Lower lobe of right lung (tissue), 2 donors: ENCODE results near the gene TST. TPM values are rescaled to one million over a fixed set of nuclear protein-coding genes. Genes with fewer than 3 reads are reported as not detected.
A peak's percentile ranks its signal among the peaks of the same experiment; 100 is the strongest.

Experiments
- ATAC-seq, 2 donors: fragments of 200-7000 bp; cut with Tn5 transposase; one replicate each; pipeline ENCODE4 v1.9.1; 2020 to 2022; ENCODE audit warnings: mild to moderate bottlenecking in 2 of 2, moderate library complexity in 2 of 2
- DNase-seq: peaks from one replicate; pipeline ENCODE4 v3.0.0-alpha.2; 2020
- H3K27ac ChIP-seq: fragments of 200-600 bp; one replicate; pipeline ENCODE4 v1.8.0; 2022
- H3K27me3 ChIP-seq: fragments of 200-600 bp; one replicate; pipeline ENCODE4 v1.8.0; 2022; ENCODE audit warnings: low read depth
- H3K36me3 ChIP-seq: fragments of 200-600 bp; one replicate; pipeline ENCODE4 v1.8.0; 2022; ENCODE audit warnings: mild to moderate bottlenecking
- H3K4me1 ChIP-seq: fragments of 200-600 bp; one replicate; pipeline ENCODE4 v1.8.0; 2022
- H3K4me3 ChIP-seq: fragments of 200-600 bp; one replicate; pipeline ENCODE4 v1.8.0; 2022; ENCODE audit warnings: mild to moderate bottlenecking
- H3K9me3 ChIP-seq: fragments of 200-600 bp; one replicate; pipeline ENCODE4 v1.8.0; 2022
- CTCF ChIP-seq: fragments of 200-600 bp; IDR thresholded peaks from one replicate; pipeline ENCODE4 v1.8.0; 2022; ENCODE audit warnings: antibody characterized with exemption, mild to moderate bottlenecking
- intact Hi-C: fragments of 100-400 bp; cut with DNase I; formaldehyde crosslinking; loops from one replicate; pipeline ENCODE4 v1.11.0; 2022
- total RNA-seq: library from RNA; stranded (reverse); fragmentation: NEBNext Ultra II Directional; extraction: Animal tissue kit (Norgen Biotek cat#: 25700); gene quantifications from one replicate; pipeline ENCODE4 v1.2.1, GENCODE V29; 2021
- donor health status: DM: no; HTN: yes; CAD: no; lungs with severe emphysema.

The TST gene
- total RNA-seq, 1 donor from 2014 or later = 48.3 TPM

GRCh38 chr22:36981247-36981775 lies 37.9 kb downstream of the TST start:
- DNase-seq (no peak), ATAC-seq (no peak)
- Histone ChIP-seq H3K27ac (no peak overlapping the region), H3K9me3 (peaks cover 13% of the 10 kb centered on the region), H3K4me3 (no peak overlapping the region), H3K4me1 (peaks cover 8% of the 10 kb centered on the region), H3K36me3 (no peaks in the 10 kb centered on the region), H3K27me3 (peaks cover 7% of the 10 kb centered on the region)
- intact Hi-C loops = no loop called here
- no peak for TF ChIP-seq CTCF

- ATAC-seq (no peak), DNase-seq (no peak)
Measured at GRCh38 chr22:36979016-36979910, 40.0 kb downstream of the TST start.

GRCh38 chr22:36977947-36978660 lies 41.1 kb downstream of the TST start:
- intact Hi-C loops = loop anchor here (10.0 kb wide), 1 partner anchor 193 kb away; no protein-coding TSS in a partner anchor
- H3K4me3 ChIP-seq = peak overlapping the region; percentile 52

More at GRCh38 chr22:36979016-36979910, 40.0 kb downstream of the TST start:
- H3K36me3 ChIP-seq = no peaks in the 10 kb centered on the region
- no peaks in the 10 kb centered on the region for H3K9me3 ChIP-seq
- TF ChIP-seq CTCF = no peak
- no peak overlapping the region for H3K4me3 ChIP-seq
- no peak overlapping the region for H3K27ac ChIP-seq
- peaks cover 8% of the 10 kb centered on the region for H3K4me1 ChIP-seq
- intact Hi-C loops = loop anchor here (10.0 kb wide), 1 partner anchor 194 kb away; no protein-coding TSS in a partner anchor
- H3K27me3 ChIP-seq = peaks cover 3% of the 10 kb centered on the region

GRCh38 chr22:36977401-36977861 lies 41.8 kb downstream of the TST start:
- H3K36me3 ChIP-seq = no peaks in the 10 kb centered on the region
- peak overlapping the region; percentile 52 for H3K4me3 ChIP-seq
- ATAC-seq (peak; percentile 85 to 86), DNase-seq (peak; percentile 81)
- peaks cover 8% of the 10 kb centered on the region for H3K4me1 ChIP-seq
- peak overlapping the region; percentile 60 for H3K27ac ChIP-seq
- H3K9me3 ChIP-seq = no peaks in the 10 kb centered on the region
- no peaks in the 10 kb centered on the region for H3K27me3 ChIP-seq
- intact Hi-C loops = loop anchor here (10.0 kb wide), 1 partner anchor 193 kb away; no protein-coding TSS in a partner anchor
- peak; percentile 42 for TF ChIP-seq CTCF

More at GRCh38 chr22:36977947-36978660, 41.1 kb downstream of the TST start:
- Histone ChIP-seq H3K9me3 (no peaks in the 10 kb centered on the region), H3K4me1 (peaks cover 8% of the 10 kb centered on the region), H3K36me3 (no peaks in the 10 kb centered on the region), H3K27ac (peak overlapping the region; percentile 60), H3K27me3 (no peaks in the 10 kb centered on the region)
- TF ChIP-seq CTCF = peak; percentile 92
- DNase-seq = peak; percentile 94
- ATAC-seq = peak; percentile 98

GRCh38 chr22:36976606-36977005 lies 42.6 kb downstream of the TST start:
- H3K27ac ChIP-seq = no peak overlapping the region
- TF ChIP-seq CTCF = no peak
- no peak for ATAC-seq
- intact Hi-C loops = loop anchor here (10.0 kb wide), 1 partner anchor 192 kb away; no protein-coding TSS in a partner anchor
- no peaks in the 10 kb centered on the region for H3K36me3 ChIP-seq
- no peak for DNase-seq
- peaks cover 8% of the 10 kb centered on the region for H3K4me1 ChIP-seq
- no peaks in the 10 kb centered on the region for H3K27me3 ChIP-seq
- no peaks in the 10 kb centered on the region for H3K9me3 ChIP-seq
- no peak overlapping the region for H3K4me3 ChIP-seq
